Keratinocyte (primary cell): ENCODE data around the gene FREM1. TPM values are rescaled to one million over a fixed set of nuclear protein-coding genes. Genes with fewer than 3 reads are reported as not detected.

Experiments
- DNase-seq: peaks from one replicate; pipeline ENCODE4 v3.0.0-alpha.2; 2011; ENCODE audit warnings: low read depth, missing footprints, low spot score
- FAIRE-seq: peaks from 2 replicates; lab custom pipeline; 2011; peaks lifted over from hg19 to GRCh38; lab: Jason Lieb, UNC
- H2AFZ ChIP-seq: 2 replicates; pipeline ENCODE4 v1.6.0; 2012; ENCODE audit warnings: low read length, control low read depth, inconsistent platforms; ENCODE audit not compliant: control insufficient read depth
- H3K27ac ChIP-seq: 2 replicates; pipeline ENCODE4 v1.5.1; 2011; ENCODE audit warnings: low read length; ENCODE audit not compliant: control insufficient read depth, insufficient read depth
- H3K27me3 ChIP-seq: 3 replicates; pipeline ENCODE4 v1.6.0; 2011; ENCODE audit warnings: low read length; ENCODE audit not compliant: control insufficient read depth, insufficient read depth; ENCODE audit errors: extremely low read depth
- H3K36me3 ChIP-seq, 2 experiments: 2 replicates in 1 of 2; 3 replicates in 1 of 2; pipeline ENCODE4 v1.5.1; 2011; ENCODE audit warnings: low read length in 2 of 2, mild to moderate bottlenecking in 1 of 2; ENCODE audit not compliant: control insufficient read depth in 2 of 2, insufficient read depth in 2 of 2; ENCODE audit errors: extremely low read depth in 1 of 2
- H3K4me1 ChIP-seq: 3 replicates; pipeline ENCODE4 v1.5.1; 2011; ENCODE audit warnings: low read length; ENCODE audit not compliant: control insufficient read depth, insufficient read depth; ENCODE audit errors: extremely low read depth
- H3K4me2 ChIP-seq: 3 replicates; pipeline ENCODE4 v1.6.0; 2011; ENCODE audit warnings: low read depth, low read length; ENCODE audit not compliant: control insufficient read depth, insufficient read depth; ENCODE audit errors: extremely low read depth
- H3K4me3 ChIP-seq, 3 experiments: fragments of 200-600 bp in 1 of 3; sonication (generic) in 1 of 3; 2 replicates in 2 of 3; 3 replicates in 1 of 3; pipeline ENCODE4 v1.5.1; 2011 to 2016; ENCODE audit warnings: low read length in 3 of 3, mild to moderate bottlenecking in 3 of 3, control low read depth in 2 of 3, inconsistent platforms in 1 of 3, low read depth in 1 of 3, mixed read lengths in 1 of 3, mixed run types in 1 of 3, moderate library complexity in 1 of 3; ENCODE audit not compliant: control insufficient read depth in 2 of 3, insufficient read depth in 2 of 3; ENCODE audit errors: extremely low read depth in 1 of 3
- H3K79me2 ChIP-seq: 2 replicates; pipeline ENCODE4 v1.6.0; 2012; ENCODE audit warnings: low read length; ENCODE audit not compliant: control insufficient read depth, insufficient read depth
- H3K9ac ChIP-seq: 3 replicates; pipeline ENCODE4 v1.6.0; 2011; ENCODE audit warnings: low read length; ENCODE audit not compliant: control insufficient read depth, insufficient read depth; ENCODE audit errors: extremely low read depth
- H3K9me1 ChIP-seq: 3 replicates; pipeline ENCODE4 v1.6.0; 2011; ENCODE audit warnings: low read length; ENCODE audit not compliant: control insufficient read depth, insufficient read depth; ENCODE audit errors: extremely low read depth
- H3K9me3 ChIP-seq: 2 replicates; pipeline ENCODE4 v1.5.1; 2012; ENCODE audit warnings: low read depth, low read length; ENCODE audit not compliant: control insufficient read depth
- H4K20me1 ChIP-seq: 3 replicates; pipeline ENCODE4 v1.6.0; 2011; ENCODE audit warnings: low read length; ENCODE audit not compliant: control insufficient read depth, insufficient read depth; ENCODE audit errors: extremely low read depth
- CTCF ChIP-seq, 3 experiments: IDR thresholded peaks in 1 of 3; conservative IDR thresholded peaks in 1 of 3; optimal IDR thresholded peaks in 1 of 3; 2 replicates in 2 of 3; 3 replicates in 1 of 3; pipeline versions ENCODE3 to v1.5.1; 2011; ENCODE audit warnings: low read length in 3 of 3, mild to moderate bottlenecking in 3 of 3, moderate library complexity in 2 of 3, control low read depth in 1 of 3, inconsistent platforms in 1 of 3; ENCODE audit not compliant: insufficient read depth in 2 of 3; ENCODE audit errors: extremely low read depth in 1 of 3
- EZH2 ChIP-seq: IDR thresholded peaks from one replicate; pipeline ENCODE4 v1.6.1; 2012; ENCODE audit warnings: inconsistent platforms, mild to moderate bottlenecking, low read length, moderate library complexity
- dilution Hi-C: fragments of 300-500 bp; cut with MboI; formaldehyde crosslinking; loops from one replicate; pipeline ENCODE4 v1.7.0; 2020; ENCODE audit warnings: low sequenced_read_pairs; ENCODE audit not compliant: extremely low pct_ligation_motif_present
- polyA plus RNA-seq, 5 experiments: library from polyadenylated mRNA; depleted of rRNA in 3 of 5; stranded (reverse) in 3 of 5; stranded (forward) in 1 of 5; unstranded in 1 of 5; fragments of >200 nt; gene quantifications; 1 replicate in 1 of 5; 2 replicates in 3 of 5; 3 replicates in 1 of 5; pipeline versions ENCODE4 v1.2.1 to v1.2.3, GENCODE V29; 2011 to 2012; ENCODE audit warnings: missing spikeins in 2 of 5, low read depth in 1 of 5, low replicate concordance in 1 of 5

Gene FREM1
- polyA plus RNA-seq, 1 donor (not counting 4 experiments of a cell fraction or from before 2014, with no cell fraction given) = under 0.01 TPM

GRCh38 chr9:14889451-14889850 is 20.8 kb downstream of the FREM1 start:
- DNase-seq (no peak), FAIRE-seq (no peak)
- no peak for TF ChIP-seq EZH2
- TF ChIP-seq CTCF (optimal IDR thresholded peaks at IDR 0.05 in 1 of 3, IDR thresholded peaks at IDR 0.05 in 1 of 3, conservative IDR thresholded peaks at IDR 0.05 in 1 of 3; ENCODE audit: extremely low read depth in 1 of 3, insufficient read depth in 2 of 3, low read length in 3 of 3) = no peak
- Histone ChIP-seq H3K4me2 (no peak overlapping the region), H3K27me3 (no peaks in the 10 kb centered on the region), H3K36me3 (no peaks in the 10 kb centered on the region), H3K4me1 (no peaks in the 10 kb centered on the region), H3K79me2 (no peaks in the 10 kb centered on the region), H3K27ac (no peak overlapping the region), H3K9ac (no peak overlapping the region), H3K9me3 (no peaks in the 10 kb centered on the region), H2AFZ (no peak overlapping the region), H4K20me1 (no peaks in the 10 kb centered on the region), H3K9me1 (no peaks in the 10 kb centered on the region), H3K4me3 (no peak overlapping the region)
- dilution Hi-C loops = no loop called here

- no peaks in the 10 kb centered on the region for H3K9me1 ChIP-seq
- no peak for DNase-seq
- H3K27ac ChIP-seq = no peak overlapping the region
- no peak for FAIRE-seq
- H2AFZ ChIP-seq = no peak overlapping the region
- no peak overlapping the region for H3K4me3 ChIP-seq
- H3K9ac ChIP-seq = no peak overlapping the region
- H3K4me2 ChIP-seq = no peak overlapping the region
- dilution Hi-C loops = no loop called here
- no peaks in the 10 kb centered on the region for H4K20me1 ChIP-seq
- no peaks in the 10 kb centered on the region for H3K4me1 ChIP-seq
- no peaks in the 10 kb centered on the region for H3K79me2 ChIP-seq
- no peaks in the 10 kb centered on the region for H3K9me3 ChIP-seq
- no peaks in the 10 kb centered on the region for H3K36me3 ChIP-seq
- H3K27me3 ChIP-seq = no peaks in the 10 kb centered on the region
- TF ChIP-seq CTCF (optimal IDR thresholded peaks at IDR 0.05 in 1 of 3, IDR thresholded peaks at IDR 0.05 in 1 of 3, conservative IDR thresholded peaks at IDR 0.05 in 1 of 3; ENCODE audit: extremely low read depth in 1 of 3, insufficient read depth in 2 of 3, low read length in 3 of 3) (no peak), EZH2 (no peak)
Measured at GRCh38 chr9:14888875-14889274, 21.4 kb downstream of the FREM1 start.
